Measurements from ENCODE around the gene CELF4.

The CELF4 gene

DNA sequence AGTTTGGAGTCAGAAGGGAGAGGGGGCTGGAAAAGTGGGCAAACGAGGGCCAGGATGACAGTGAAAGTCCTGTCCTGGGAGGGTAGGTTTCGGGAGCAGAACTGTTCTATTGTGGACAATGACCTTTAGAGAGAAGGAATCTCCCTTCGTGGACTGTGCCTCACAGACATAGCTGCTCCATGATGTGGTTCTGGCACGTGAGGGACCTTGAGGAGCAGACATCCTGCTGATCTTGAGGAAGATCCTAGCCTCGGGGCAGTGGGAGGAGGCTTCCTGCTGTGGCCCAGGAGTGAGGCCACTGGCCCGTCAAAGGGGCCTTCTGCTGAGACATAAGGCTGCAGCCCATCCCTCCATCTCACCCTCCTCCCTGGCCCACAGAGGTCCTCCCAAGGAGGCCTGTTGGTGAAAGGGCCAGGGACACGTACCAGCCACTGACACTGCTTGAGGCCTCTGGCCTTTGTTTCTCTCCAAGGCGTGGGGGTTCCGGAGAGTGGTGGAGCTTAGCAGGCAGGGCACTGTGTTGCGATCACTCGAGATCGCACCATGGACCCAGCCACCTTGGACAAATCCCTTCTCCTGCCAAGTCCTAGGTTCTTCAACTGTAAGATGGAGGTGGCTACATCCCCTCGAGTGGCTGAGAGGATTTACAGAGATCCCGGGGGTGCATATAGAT, 167.2 kb downstream of the CELF4 start:
- TF ChIP-seq, protein P1, sequence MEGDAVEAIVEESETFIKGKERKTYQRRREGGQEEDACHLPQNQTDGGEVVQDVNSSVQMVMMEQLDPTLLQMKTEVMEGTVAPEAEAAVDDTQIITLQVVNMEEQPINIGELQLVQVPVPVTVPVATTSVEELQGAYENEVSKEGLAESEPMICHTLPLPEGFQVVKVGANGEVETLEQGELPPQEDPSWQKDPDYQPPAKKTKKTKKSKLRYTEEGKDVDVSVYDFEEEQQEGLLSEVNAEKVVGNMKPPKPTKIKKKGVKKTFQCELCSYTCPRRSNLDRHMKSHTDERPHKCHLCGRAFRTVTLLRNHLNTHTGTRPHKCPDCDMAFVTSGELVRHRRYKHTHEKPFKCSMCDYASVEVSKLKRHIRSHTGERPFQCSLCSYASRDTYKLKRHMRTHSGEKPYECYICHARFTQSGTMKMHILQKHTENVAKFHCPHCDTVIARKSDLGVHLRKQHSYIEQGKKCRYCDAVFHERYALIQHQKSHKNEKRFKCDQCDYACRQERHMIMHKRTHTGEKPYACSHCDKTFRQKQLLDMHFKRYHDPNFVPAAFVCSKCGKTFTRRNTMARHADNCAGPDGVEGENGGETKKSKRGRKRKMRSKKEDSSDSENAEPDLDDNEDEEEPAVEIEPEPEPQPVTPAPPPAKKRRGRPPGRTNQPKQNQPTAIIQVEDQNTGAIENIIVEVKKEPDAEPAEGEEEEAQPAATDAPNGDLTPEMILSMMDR (IDR thresholded peaks at IDR 0.05), result no peak
- no peak for DNase-seq (ENCODE audit: low spot score)
- H3K27ac ChIP-seq, result no peak overlapping the region
- H3K4me3 ChIP-seq, result no peak overlapping the region

DNA sequence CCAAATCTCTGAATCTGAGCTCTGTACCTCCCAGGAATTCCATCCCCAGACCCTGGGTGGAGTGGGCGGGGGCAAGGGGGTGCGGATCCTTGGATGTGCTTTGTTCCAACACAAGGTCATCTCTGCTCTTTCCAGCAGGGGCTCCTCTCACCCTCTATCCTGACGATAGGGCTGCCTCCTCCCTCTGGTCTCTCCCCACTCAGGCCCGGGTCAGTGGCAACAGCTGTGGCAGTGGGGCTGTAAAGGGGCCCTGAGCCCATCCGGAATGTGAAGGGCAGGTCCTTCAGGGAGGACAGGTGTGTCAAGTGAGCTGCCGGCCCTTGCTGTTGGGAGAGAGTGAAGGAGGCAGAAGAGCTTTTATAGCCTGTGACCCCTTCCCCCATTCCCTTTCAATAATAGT, 167.8 kb downstream of the CELF4 start:
- TF ChIP-seq, protein P1 (IDR thresholded peaks at IDR 0.05), result no peak
- no peak overlapping the region for H3K4me3 ChIP-seq
- DNase-seq (ENCODE audit: low spot score), result no peak
- H3K27ac ChIP-seq, result no peak overlapping the region

DNA sequence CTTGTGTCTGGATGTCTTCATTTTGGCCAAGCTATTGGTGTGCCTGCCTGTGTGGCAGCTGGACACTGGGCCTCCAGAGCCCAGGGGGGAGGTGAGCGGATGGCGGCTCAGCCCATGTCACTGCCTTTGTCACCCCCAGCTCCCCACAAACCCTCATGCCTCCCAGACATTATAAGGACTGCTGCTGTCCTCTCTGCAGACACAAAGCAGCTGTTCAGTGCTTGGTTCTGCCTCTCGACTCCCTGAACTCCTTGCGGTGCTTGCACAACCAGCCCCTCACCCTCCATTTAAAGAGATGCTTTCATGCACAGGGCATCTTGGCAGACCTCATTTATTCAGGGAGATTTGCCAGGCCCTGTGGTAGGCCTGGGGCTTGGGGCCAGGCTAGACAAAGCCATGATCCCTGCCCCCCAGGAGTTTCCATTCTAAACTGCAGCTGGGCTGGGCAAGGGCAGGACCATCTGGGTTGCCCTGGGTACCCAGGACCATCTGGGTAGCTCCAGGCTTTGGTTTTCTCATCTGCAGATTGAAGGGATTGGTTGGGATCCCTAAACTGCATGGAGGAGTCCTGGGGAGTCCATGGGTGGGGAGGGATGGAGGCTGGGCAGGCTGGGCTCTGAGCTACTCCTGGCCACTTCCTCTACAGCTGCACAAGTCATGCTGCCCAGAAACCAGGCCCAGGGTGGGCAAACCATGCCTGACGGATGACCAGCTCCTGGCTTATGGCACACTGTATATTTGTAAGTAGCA, 168.5 kb downstream of the CELF4 start:
- Histone ChIP-seq H3K4me3 (no peak overlapping the region), H3K27ac (no peak overlapping the region)
- TF ChIP-seq, protein P1 (IDR thresholded peaks at IDR 0.05), result no peak
- no peak for DNase-seq (ENCODE audit: low spot score)

DNA sequence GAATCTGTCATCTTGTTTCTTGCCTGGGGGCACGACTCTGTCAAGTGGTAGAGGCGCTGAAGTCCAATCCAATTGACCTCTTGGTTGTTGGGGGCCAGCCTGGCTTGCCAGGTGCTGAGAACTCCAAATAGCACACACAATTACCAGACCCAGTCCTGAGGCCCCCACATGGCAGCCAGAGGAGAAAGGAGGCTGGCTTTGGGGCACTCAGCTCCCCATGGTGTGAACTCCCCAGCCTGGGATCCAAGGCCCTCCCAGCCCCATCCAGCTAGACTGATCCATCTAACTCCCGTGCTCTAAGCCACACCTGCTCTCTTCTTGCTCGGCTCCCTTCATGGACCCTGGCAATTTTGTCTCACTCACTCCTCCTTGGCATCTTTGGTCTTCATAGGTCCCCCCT, 170.0 kb downstream of the CELF4 start:
- Histone ChIP-seq H3K27ac (no peak overlapping the region), H3K4me3 (no peak overlapping the region)
- no peak for DNase-seq (ENCODE audit: low spot score)
- TF ChIP-seq, protein P1 (IDR thresholded peaks at IDR 0.05), result no peak

DNA sequence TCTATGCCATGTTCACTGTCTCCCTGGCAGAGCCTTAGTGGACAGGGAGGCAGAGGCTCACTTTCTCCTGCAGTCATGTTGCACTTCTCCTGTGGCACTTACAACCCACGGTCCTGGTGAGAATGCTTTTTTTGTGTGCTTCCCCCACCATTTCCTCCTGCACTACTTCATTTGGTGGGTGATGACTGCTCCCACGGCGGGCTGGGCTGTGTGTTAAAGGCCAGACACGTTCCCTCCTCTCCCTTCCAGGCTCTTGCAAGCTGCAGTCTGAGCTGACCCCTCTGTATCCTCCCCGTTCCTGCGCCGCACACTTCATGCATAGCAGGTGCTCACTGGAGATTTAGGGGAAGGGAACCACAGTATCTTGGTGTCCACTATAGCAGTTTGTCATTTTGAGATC, 170.5 kb downstream of the CELF4 start:
- H3K27ac ChIP-seq, result no peak overlapping the region
- DNase-seq (ENCODE audit: low spot score), result no peak
- no peak overlapping the region for H3K4me3 ChIP-seq
- TF ChIP-seq, protein P1 (IDR thresholded peaks at IDR 0.05), result no peak

DNA sequence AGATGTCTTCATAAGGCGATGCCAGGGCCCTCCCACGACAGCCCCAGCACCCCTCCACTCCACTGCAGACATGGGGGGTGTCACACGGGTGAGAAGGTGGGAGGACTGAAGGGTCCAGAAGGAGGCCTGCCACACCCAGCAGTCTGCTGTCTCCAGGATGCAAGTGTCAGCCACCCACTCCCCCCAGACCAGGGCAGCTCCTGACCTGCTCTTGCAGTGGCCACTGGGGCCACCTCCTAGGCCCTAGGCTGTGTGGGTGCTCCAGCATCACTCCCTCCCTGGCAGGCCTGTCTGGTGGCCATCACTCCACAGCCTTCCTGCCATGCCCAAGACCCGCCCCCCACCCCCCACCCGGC, 171.0 kb downstream of the CELF4 start:
- Histone ChIP-seq H3K27ac (no peak overlapping the region), H3K4me3 (peak overlapping the region; percentile 71)
- TF ChIP-seq, protein P1 (IDR thresholded peaks at IDR 0.05), result no peak
- DNase-seq (ENCODE audit: low spot score), result no peak

Measured in coronary artery (tissue), 2 donors.